Transverse colon (tissue), 4 donors: Measurements from ENCODE around the gene CNPPD1. TPM values are rescaled to one million over a fixed set of nuclear protein-coding genes. Genes with fewer than 3 reads are reported as not detected.

ENCODE experiments used
- DNase-seq: peaks from one replicate; pipeline ENCODE4 v3.0.0-alpha.2; 2019
- H3K27ac ChIP-seq, 4 donors: fragments of 200-600 bp; sonication (generic); 2 replicates each; pipeline ENCODE4 v1.5.1; 2016 to 2018; ENCODE audit warnings: inconsistent platforms in 4 of 4
- H3K27me3 ChIP-seq: fragments of 200-600 bp; sonication (generic); 2 replicates; pipeline ENCODE4 v1.5.1; 2017; ENCODE audit warnings: inconsistent platforms
- H3K36me3 ChIP-seq, 4 donors: fragments of 200-600 bp; sonication (generic); 2 replicates each; pipeline ENCODE4 v1.5.1; 2017 to 2019; ENCODE audit warnings: inconsistent platforms in 4 of 4
- H3K4me1 ChIP-seq, 4 donors: fragments of 200-600 bp; sonication (generic); 2 replicates each; pipeline ENCODE4 v1.5.1; 2017 to 2020; ENCODE audit warnings: inconsistent platforms in 4 of 4
- H3K4me3 ChIP-seq, 4 donors: fragments of 200-600 bp; sonication (generic); 1 replicate in 1 of 4; 2 replicates in 3 of 4; pipeline versions ENCODE4 v1.5.1 to v1.6.1; 2017 to 2019; ENCODE audit warnings: inconsistent platforms in 4 of 4
- H3K9me3 ChIP-seq, 2 donors: fragments of 200-600 bp; sonication (generic); 2 replicates each; pipeline ENCODE4 v1.5.1; 2017 to 2019; ENCODE audit warnings: inconsistent platforms in 2 of 2
- EP300 ChIP-seq: sonication (generic); formaldehyde crosslinking; IDR thresholded peaks from one replicate; pipeline ENCODE4 v1.6.1; 2017; ENCODE audit warnings: antibody characterized with exemption, low read depth
- POLR2A ChIP-seq: fragments of 450-650 bp; IDR thresholded peaks from one replicate; pipeline ENCODE4 v1.6.1; 2016; ENCODE audit warnings: antibody characterized with exemption, mild to moderate bottlenecking, moderate library complexity
- POLR2AphosphoS5 ChIP-seq, 3 donors: sonication (generic); formaldehyde crosslinking; IDR thresholded peaks; one replicate each; pipeline ENCODE4 v1.6.1; 2016; ENCODE audit warnings: antibody characterized with exemption in 3 of 3
- WGBS, 2 donors: methylation state at CpG; one replicate each; pipeline ENCODE4 v1.1.5; 2018; ENCODE audit warnings: low coverage in 1 of 2; 5-methylcytosine and 5-hydroxymethylcytosine counted together
- in situ Hi-C, 4 donors: fragments of 200-750 bp; cut with MboI; loops; one replicate each; pipeline versions ENCODE4 v1.15.0 to v1.15.1; 2017; ENCODE audit warnings: low sequenced_read_pairs in 3 of 4, low pct_ligation_motif_present in 1 of 4, low pct_unique_long_range_greater_than_20kb in 1 of 4
- intact Hi-C: fragments of 100-400 bp; cut with DNase I; formaldehyde crosslinking; loops from one replicate; pipeline ENCODE4 v1.15.1; 2023; ENCODE audit warnings: low total_unique reads
- total RNA-seq, 4 donors: library from RNA; depleted of rRNA; stranded (reverse); fragments of >200 nt; gene quantifications; one replicate each; pipeline ENCODE4 v1.1.0, GENCODE V29; 2016
- TF ChIP-seq, protein P1 (sequence below), 5 experiments: fragments of 200-600 bp in 3 of 5; fragments of 450-650 bp in 2 of 5; sonication (generic) in 3 of 5; IDR thresholded peaks; 1 replicate in 2 of 5; 2 replicates in 3 of 5; pipeline ENCODE4 v1.5.1; 2016 to 2017; ENCODE audit warnings: antibody characterized with exemption in 5 of 5, inconsistent platforms in 3 of 5, mild to moderate bottlenecking in 2 of 5, moderate library complexity in 1 of 5

The CNPPD1 gene
- total RNA-seq, 4 donors from 2014 or later = 50.4 to 114 (median 106) TPM

DNA sequence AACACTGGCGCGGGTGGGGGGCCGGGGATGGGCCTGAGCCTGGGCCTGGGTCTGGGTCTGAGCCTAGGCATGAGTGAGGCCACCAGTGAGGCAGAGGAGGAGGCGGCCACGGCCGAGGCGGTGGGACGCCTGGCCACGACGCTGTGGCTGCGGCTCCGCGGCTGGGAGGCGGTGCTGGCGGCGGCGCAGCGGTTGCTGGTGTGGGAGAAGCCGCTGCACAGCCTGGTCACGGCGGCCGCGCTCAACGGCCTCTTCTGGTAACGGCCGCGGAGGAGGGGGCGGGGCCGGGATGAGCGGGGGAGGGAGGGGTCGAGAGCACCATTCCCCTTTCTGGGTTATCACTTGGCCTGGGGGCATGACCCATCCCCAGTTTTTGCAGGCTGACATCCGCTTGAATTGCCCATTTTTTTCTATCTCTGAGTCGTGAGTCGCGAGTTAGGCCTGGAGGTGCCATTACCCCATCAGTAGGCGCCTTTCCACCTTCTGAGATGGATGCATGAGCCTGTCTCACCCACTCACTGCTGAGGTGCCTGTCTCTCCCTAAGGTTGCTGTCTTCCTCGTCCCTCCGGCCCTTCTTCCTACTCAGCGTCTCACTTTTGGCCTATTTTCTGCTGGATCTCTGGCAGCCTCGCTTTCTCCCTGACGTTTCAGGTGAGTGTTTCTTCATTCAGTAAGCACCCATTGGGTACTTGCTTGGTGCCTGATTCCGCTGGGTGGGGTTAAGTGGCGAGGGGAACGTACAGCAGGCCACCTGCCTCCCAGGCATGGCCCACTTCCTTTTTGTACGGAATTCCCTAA lies 1.9 kb upstream of the CNPPD1 start:
- no peaks in the 10 kb centered on the region for H3K27me3 ChIP-seq
- peak overlapping the region; percentile 93 to 100 (median 96) for H3K27ac ChIP-seq
- WGBS, 2 donors = 0 to 3% methylated on average over 8 to 20 of the region's 45 CpGs
- H3K9me3 ChIP-seq = no peaks in the 10 kb centered on the region
- in situ Hi-C loops = loop anchor here in 2 of 4 donors (10.0 kb wide), 1 partner anchor 116 kb away; no protein-coding TSS in a partner anchor
- H3K36me3 ChIP-seq = peaks cover 0 to 41% (median 15%) of the 10 kb centered on the region in 4 donors
- DNase-seq = peak; percentile 55
- intact Hi-C loops = no loop called here
- TF ChIP-seq EP300 = no peak
- TF ChIP-seq POLR2AphosphoS5 (IDR thresholded peaks at IDR 0.05) = no peak
- TF ChIP-seq, protein P1, sequence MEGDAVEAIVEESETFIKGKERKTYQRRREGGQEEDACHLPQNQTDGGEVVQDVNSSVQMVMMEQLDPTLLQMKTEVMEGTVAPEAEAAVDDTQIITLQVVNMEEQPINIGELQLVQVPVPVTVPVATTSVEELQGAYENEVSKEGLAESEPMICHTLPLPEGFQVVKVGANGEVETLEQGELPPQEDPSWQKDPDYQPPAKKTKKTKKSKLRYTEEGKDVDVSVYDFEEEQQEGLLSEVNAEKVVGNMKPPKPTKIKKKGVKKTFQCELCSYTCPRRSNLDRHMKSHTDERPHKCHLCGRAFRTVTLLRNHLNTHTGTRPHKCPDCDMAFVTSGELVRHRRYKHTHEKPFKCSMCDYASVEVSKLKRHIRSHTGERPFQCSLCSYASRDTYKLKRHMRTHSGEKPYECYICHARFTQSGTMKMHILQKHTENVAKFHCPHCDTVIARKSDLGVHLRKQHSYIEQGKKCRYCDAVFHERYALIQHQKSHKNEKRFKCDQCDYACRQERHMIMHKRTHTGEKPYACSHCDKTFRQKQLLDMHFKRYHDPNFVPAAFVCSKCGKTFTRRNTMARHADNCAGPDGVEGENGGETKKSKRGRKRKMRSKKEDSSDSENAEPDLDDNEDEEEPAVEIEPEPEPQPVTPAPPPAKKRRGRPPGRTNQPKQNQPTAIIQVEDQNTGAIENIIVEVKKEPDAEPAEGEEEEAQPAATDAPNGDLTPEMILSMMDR (IDR thresholded peaks at IDR 0.05) = peak in 1 of 5 experiments; percentile 6
- peaks cover 14 to 63% (median 38%) of the 10 kb centered on the region in 4 donors for H3K4me1 ChIP-seq
- peak overlapping the region; percentile 57 to 98 (median 84) for H3K4me3 ChIP-seq

DNA sequence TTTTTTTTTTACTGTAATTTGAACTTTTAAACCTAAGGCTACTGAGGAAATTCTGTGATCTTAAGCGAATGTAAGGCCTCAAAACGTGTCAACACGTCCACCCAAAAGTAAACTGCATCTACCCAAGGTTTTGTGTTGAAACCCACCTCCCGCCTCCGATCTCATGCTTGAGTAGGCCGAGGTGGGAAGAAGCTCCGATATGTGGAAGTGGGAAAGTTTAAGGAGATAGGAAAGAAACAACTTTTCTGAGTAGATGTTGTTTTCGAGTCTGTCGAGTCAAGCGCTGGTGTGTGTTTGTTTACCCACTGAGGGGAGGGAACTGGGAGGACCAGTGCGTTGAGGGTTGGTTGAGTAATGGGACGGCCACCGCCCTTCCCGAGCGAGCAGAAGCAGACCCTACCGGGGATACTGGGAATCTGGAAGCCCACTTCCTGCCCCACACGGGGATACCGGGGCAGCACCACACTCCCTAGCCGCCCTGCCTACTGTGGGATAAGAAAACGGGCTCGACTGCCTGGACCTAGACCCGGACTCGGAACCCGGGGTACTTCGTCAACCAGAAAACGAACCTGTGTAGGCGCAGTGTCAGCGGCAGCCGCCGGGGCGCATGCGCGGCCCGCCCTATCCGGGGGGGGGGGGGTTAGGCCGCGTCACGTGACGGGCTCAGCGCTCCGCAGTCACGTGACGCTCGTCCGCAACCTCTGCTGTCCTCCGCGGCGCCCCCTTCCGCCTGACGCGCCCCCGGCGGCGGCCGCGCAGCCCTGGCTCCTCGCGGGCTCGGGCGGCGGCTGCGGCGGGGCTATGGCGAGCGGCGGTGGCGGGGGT lies 1.0 kb upstream of the CNPPD1 start, which contains the start of gene RETREG2:
RETREG2 (plus strand) TSS at position 724 of the 825 bp plus-strand sequence; CDS start at position 802, 78 bp downstream.
- intact Hi-C loops = loop anchor here (2.0 kb wide), 1 partner anchor 103 kb away; no protein-coding TSS in a partner anchor
- WGBS, 2 donors = 0% methylated on average over 4 to 46 of the region's 67 CpGs
- peak; percentile 89 for DNase-seq
- TF ChIP-seq POLR2A (peak; percentile 99), EP300 (peak; percentile 4), POLR2AphosphoS5 (IDR thresholded peaks at IDR 0.05) (peak; percentile 95 to 98 (median 98))
- TF ChIP-seq, protein P1 (IDR thresholded peaks at IDR 0.05) = peak in 4 of 5 experiments; percentile 30 to 43 (median 34)
- Histone ChIP-seq H3K4me3 (peak within 1 kb of the TSS; percentile 57 to 100 (median 92)), H3K27ac (peak within 1 kb of the TSS; percentile 93 to 100 (median 96)), H3K9me3 (no peaks in the 10 kb centered on the region), H3K36me3 (peaks cover 0 to 42% (median 19%) of the 10 kb centered on the region in 4 donors), H3K4me1 (peaks cover 14 to 56% (median 36%) of the 10 kb centered on the region in 4 donors), H3K27me3 (no peaks in the 10 kb centered on the region)
- in situ Hi-C loops = loop anchor here in 2 of 4 donors (10.0 kb wide), 1 partner anchor 117 kb away; no protein-coding TSS in a partner anchor

DNA sequence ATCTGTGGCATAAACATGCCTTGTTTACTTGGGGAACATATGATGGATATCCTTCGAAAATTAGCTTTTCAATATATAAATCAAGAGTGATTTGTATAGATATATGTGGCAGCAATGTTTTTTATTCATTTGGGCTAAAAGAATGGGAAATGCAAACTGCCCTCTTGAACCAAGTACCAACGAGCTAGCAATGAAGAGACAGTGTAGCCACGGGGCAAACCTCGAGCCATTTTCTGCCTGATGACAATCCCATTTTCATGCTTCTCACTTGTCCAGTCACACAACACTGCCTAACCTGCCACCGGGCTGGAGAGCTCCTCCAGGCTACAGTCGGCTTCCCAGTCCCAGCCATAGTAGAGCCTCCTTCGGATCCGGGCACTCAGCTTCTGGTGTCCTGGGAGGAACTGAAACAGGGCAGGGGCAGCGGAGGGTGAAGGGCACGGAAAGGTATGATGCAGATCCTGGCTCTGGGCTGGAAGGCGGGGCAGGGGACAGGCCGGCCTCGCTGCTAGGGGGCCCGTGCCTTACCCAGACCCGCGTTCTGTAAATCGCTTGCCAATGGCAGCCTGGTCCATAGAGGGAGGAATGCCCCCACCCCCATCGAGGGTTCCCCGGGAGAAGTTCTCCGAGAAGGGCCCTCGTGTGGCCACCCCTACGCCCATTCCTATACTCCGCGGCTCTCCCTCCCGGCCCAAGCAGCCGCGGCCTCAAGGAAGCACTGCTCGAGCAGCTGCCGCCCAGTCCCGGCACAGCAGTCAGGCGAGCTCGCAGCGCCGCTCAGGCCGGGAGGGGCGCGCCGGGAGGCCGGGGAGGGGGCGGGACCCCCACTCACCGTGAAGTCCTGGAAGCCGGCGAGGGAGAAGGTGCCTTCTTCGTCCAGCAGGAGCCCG lies 552 bp downstream of the CNPPD1 start:
- Histone ChIP-seq H3K9me3 (no peaks in the 10 kb centered on the region), H3K4me3 (peak overlapping the region; percentile 57 to 100 (median 92)), H3K27ac (peak overlapping the region; percentile 93 to 100 (median 96)), H3K4me1 (peaks cover 14 to 46% (median 27%) of the 10 kb centered on the region in 4 donors), H3K27me3 (no peaks in the 10 kb centered on the region), H3K36me3 (peaks cover 0 to 29% (median 14%) of the 10 kb centered on the region in 4 donors)
- TF ChIP-seq POLR2AphosphoS5 (IDR thresholded peaks at IDR 0.05) (no peak), POLR2A (no peak), EP300 (no peak)
- TF ChIP-seq, protein P1 (IDR thresholded peaks at IDR 0.05) = peak in 4 of 5 experiments; percentile 7 to 44 (median 14)
- intact Hi-C loops = loop anchor here (2.0 kb wide), 1 partner anchor 105 kb away; no protein-coding TSS in a partner anchor
- DNase-seq = peak; percentile 74
- WGBS, 2 donors = 2 to 3% methylated on average over 4 to 27 of the region's 45 CpGs
- in situ Hi-C loops = loop anchor here in 2 of 4 donors (10.0 kb wide), 1 partner anchor 119 kb away; no protein-coding TSS in a partner anchor
